H9 (cell line): ENCODE measurements around the gene FIGNL2. TPM values are rescaled to one million over a fixed set of nuclear protein-coding genes. Genes with fewer than 3 reads are reported as not detected.

Experiments used
- DNase-seq: peaks from one replicate; pipeline ENCODE4 v3.0.0-alpha.2; 2017
- H2AFZ ChIP-seq: one replicate; pipeline ENCODE4 v1.6.1; 2013; ENCODE audit warnings: mild to moderate bottlenecking, low read length, control low read depth, moderate library complexity
- H2AK5ac ChIP-seq: 2 replicates; pipeline ENCODE4 v1.6.1; 2013; ENCODE audit warnings: low read length, control low read depth, mixed read lengths; ENCODE audit not compliant: insufficient read length
- H2BK120ac ChIP-seq: one replicate; pipeline ENCODE4 v1.6.1; 2013; ENCODE audit warnings: low read depth, mild to moderate bottlenecking, low read length, control low read depth, inconsistent platforms; ENCODE audit not compliant: poor library complexity, severe bottlenecking
- H2BK12ac ChIP-seq: 2 replicates; pipeline ENCODE4 v1.6.1; 2013; ENCODE audit warnings: low read length, control low read depth, mixed read lengths, low read depth; ENCODE audit not compliant: insufficient read length
- H2BK15ac ChIP-seq: 2 replicates; pipeline ENCODE4 v1.6.1; 2013; ENCODE audit warnings: low read depth, low read length, control low read depth
- H2BK20ac ChIP-seq: one replicate; pipeline ENCODE4 v1.6.1; 2013; ENCODE audit warnings: low read depth, mild to moderate bottlenecking, low read length, control low read depth, inconsistent platforms; ENCODE audit not compliant: poor library complexity, severe bottlenecking
- H2BK5ac ChIP-seq: 2 replicates; pipeline ENCODE4 v1.6.1; 2013; ENCODE audit warnings: low read length, control low read depth, mixed read lengths; ENCODE audit not compliant: insufficient read length
- H3K14ac ChIP-seq: 2 replicates; pipeline ENCODE4 v1.6.1; 2013; ENCODE audit warnings: low read length, control low read depth; ENCODE audit not compliant: insufficient read depth
- H3K18ac ChIP-seq: 2 replicates; pipeline ENCODE4 v1.6.1; 2013; ENCODE audit warnings: low read depth, mild to moderate bottlenecking, mixed read lengths, low read length, control low read depth; ENCODE audit not compliant: insufficient read length
- H3K23ac ChIP-seq: 2 replicates; pipeline ENCODE4 v1.6.1; 2013; ENCODE audit warnings: low read length, control low read depth, mixed read lengths, low read depth; ENCODE audit not compliant: insufficient read length
- H3K23me2 ChIP-seq: 2 replicates; pipeline ENCODE4 v1.6.1; 2013; ENCODE audit warnings: low read depth, mild to moderate bottlenecking, mixed read lengths, low read length, control low read depth; ENCODE audit not compliant: insufficient read length, poor library complexity, severe bottlenecking
- H3K27ac ChIP-seq: 2 replicates; pipeline ENCODE4 v1.5.1; 2013; ENCODE audit warnings: low read length, control low read depth, mixed read lengths, low read depth; ENCODE audit not compliant: insufficient read length
- H3K27me3 ChIP-seq: 2 replicates; pipeline ENCODE4 v1.6.1; 2013; ENCODE audit warnings: low read length, control low read depth, inconsistent platforms; ENCODE audit not compliant: insufficient read depth
- H3K4ac ChIP-seq: 2 replicates; pipeline ENCODE4 v1.6.1; 2013; ENCODE audit warnings: low read depth, mild to moderate bottlenecking, control low read depth, inconsistent platforms, low read length, moderate library complexity
- H3K4me1 ChIP-seq: 2 replicates; pipeline ENCODE4 v1.6.1; 2013; ENCODE audit warnings: low read length, control low read depth, inconsistent platforms; ENCODE audit not compliant: insufficient read depth
- H3K4me2 ChIP-seq: 2 replicates; pipeline ENCODE4 v1.6.1; 2013; ENCODE audit warnings: low read length, control low read depth, mixed read lengths; ENCODE audit not compliant: insufficient read length, insufficient read depth
- H3K56ac ChIP-seq: 2 replicates; pipeline ENCODE4 v1.6.1; 2013; ENCODE audit warnings: low read depth, mild to moderate bottlenecking, mixed read lengths, low read length, control low read depth; ENCODE audit not compliant: insufficient read length
- H3K79me1 ChIP-seq: 2 replicates; pipeline ENCODE4 v1.6.1; 2013; ENCODE audit warnings: low read depth, mild to moderate bottlenecking, moderate library complexity, low read length, control low read depth, inconsistent platforms; ENCODE audit not compliant: insufficient read depth, poor library complexity, severe bottlenecking
- H3K79me2 ChIP-seq: 2 replicates; pipeline ENCODE4 v1.6.1; 2013; ENCODE audit warnings: low read length, control low read depth, inconsistent platforms; ENCODE audit not compliant: insufficient read depth
- H3K9ac ChIP-seq: 2 replicates; pipeline ENCODE4 v1.6.1; 2013; ENCODE audit warnings: low read length, control low read depth, mixed read lengths; ENCODE audit not compliant: insufficient read length; ENCODE audit errors: extremely low read depth
- H3K9me3 ChIP-seq: one replicate; pipeline ENCODE4 v1.6.1; 2013; ENCODE audit warnings: low read depth, low read length, inconsistent platforms; ENCODE audit not compliant: control insufficient read depth
- H3T11ph ChIP-seq: one replicate; pipeline ENCODE4 v1.6.1; 2013; ENCODE audit warnings: mild to moderate bottlenecking, low read length, control low read depth, inconsistent platforms
- H4K20me1 ChIP-seq: one replicate; pipeline ENCODE4 v1.6.1; 2013; ENCODE audit not compliant: control insufficient read depth, insufficient read length, insufficient read depth
- H4K5ac ChIP-seq: 2 replicates; pipeline ENCODE4 v1.6.1; 2013; ENCODE audit warnings: low read depth, mild to moderate bottlenecking, mixed read lengths, low read length, control low read depth; ENCODE audit not compliant: insufficient read length
- H4K8ac ChIP-seq: replicated peaks from 2 replicates; pipeline ENCODE4 v1.6.1; 2013; ENCODE audit warnings: low read length, control low read depth, mixed read lengths, low read depth; ENCODE audit not compliant: insufficient read length
- H4K91ac ChIP-seq: 2 replicates; pipeline ENCODE4 v1.6.1; 2013; ENCODE audit warnings: low read depth, mild to moderate bottlenecking, moderate library complexity, mixed read lengths, low read length, control low read depth; ENCODE audit not compliant: insufficient read length
- H3K27ac Mint-ChIP-seq, 3 experiments: 2 replicates in 2 of 3; 3 replicates in 1 of 3; pipeline ENCODE4 v1.8.0; 2020 to 2021; ENCODE audit warnings: mixed read lengths in 3 of 3, mild to moderate bottlenecking in 1 of 3, moderate library complexity in 1 of 3
- H3K27me3 Mint-ChIP-seq: 2 replicates; pipeline ENCODE4 v1.8.0; 2021; ENCODE audit warnings: low read depth, mild to moderate bottlenecking, moderate library complexity, mixed read lengths
- H3K36me3 Mint-ChIP-seq, 3 experiments: 2 replicates in 2 of 3; 3 replicates in 1 of 3; pipeline ENCODE4 v1.8.0; 2020 to 2021; ENCODE audit warnings: low read depth in 3 of 3, mixed read lengths in 3 of 3; ENCODE audit not compliant: insufficient read depth in 1 of 3
- H3K4me1 Mint-ChIP-seq, 2 experiments: 2 replicates each; pipeline ENCODE4 v1.8.0; 2020; ENCODE audit warnings: mixed read lengths in 2 of 2
- H3K4me3 Mint-ChIP-seq, 2 experiments: 2 replicates in 1 of 2; 3 replicates in 1 of 2; pipeline ENCODE4 v1.8.0; 2020 to 2021; ENCODE audit warnings: mild to moderate bottlenecking in 2 of 2, mixed read lengths in 2 of 2, moderate library complexity in 1 of 2
- H3K9me3 Mint-ChIP-seq, 2 experiments: 2 replicates in 1 of 2; 3 replicates in 1 of 2; pipeline ENCODE4 v1.8.0; 2020; ENCODE audit warnings: mild to moderate bottlenecking in 2 of 2, mixed read lengths in 2 of 2, moderate library complexity in 1 of 2
- WGBS: extraction: QIAGEN DNeasy Blood & Tissue Kit; methylation state at CpG from one replicate; pipeline ENCODE4 v1.1.7; 2013; ENCODE audit warnings: missing lambda C conversion rate, low lambda C conversion rate, mixed read lengths; ENCODE audit not compliant: insufficient read length; ENCODE audit errors: extremely low coverage; 5-methylcytosine and 5-hydroxymethylcytosine counted together
- total RNA-seq: library from RNA; stranded (reverse); gene quantifications from 2 replicates; pipeline ENCODE4 v1.2.1, GENCODE V29; 2021
- TF ChIP-seq, protein P1 (sequence below): fragments of 200-600 bp; sonication (generic); conservative IDR thresholded peaks from 3 replicates; pipeline ENCODE4 v1.8.0; 2021; ENCODE audit warnings: antibody characterized with exemption, mild to moderate bottlenecking

Gene FIGNL2
- total RNA-seq, 1 experiment from 2014 or later, result 19.7 TPM

DNA sequence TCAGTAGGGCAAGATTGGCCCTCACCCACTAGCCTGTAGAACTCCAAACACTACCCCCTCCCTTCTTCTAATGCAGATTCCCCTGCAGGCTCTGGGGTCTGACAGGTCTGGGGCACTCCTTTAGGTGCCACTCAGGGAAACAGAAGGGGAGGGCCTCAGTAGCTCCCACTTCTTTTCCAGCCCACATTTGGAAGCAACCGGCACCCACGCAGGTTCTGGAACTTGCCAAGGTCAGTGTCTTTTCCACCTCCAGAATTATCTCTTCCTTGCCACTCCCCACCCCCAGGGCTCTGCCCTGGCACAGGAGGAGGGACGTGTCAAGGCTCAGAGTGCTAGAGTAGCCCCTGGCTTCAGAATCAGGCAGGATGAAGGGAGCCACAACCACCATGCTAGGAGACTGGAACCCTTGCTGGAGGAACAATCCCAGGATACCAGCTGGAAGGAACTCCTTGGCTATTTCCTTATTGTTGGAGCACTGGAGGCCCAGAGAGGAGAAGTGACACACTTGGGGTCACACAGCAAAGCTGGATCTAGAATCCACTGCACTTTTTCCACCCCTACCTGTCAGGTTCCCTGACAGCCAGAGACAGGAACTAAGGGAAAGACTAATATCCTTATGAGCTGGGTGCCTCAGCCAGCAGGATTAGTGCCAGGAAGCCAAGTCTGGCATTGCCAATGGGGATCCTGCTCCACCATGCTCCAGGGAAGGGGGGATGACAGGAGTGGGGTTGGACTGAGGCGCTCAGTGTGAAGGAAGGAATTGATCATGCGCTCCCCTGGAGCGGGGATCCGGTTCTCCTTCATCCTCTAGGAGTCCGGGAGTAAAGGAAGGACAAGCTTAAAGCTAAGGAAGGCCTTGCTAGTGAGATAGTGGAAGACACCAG lies 1.8 kb upstream of the FIGNL2 start:
- H3K4me1 Mint-ChIP-seq, result peaks cover 41 to 56% of the 10 kb centered on the region in 2 experiments
- Histone ChIP-seq H3T11ph (no peak overlapping the region), H2BK15ac (no peak overlapping the region), H3K14ac (no peak overlapping the region), H3K4me1 (no peaks in the 10 kb centered on the region; the same call in 1 of the 2 replicates), H4K20me1 (no peaks in the 10 kb centered on the region), H4K91ac (no peak overlapping the region), H3K27me3 (peaks cover 25% of the 10 kb centered on the region; the same call in 1 of the 2 replicates), H4K8ac (no peak overlapping the region), H2BK20ac (no peak overlapping the region), H3K23ac (no peak overlapping the region), H4K5ac (no peak overlapping the region), H3K23me2 (peaks cover 20% of the 10 kb centered on the region), H2AFZ (no peak overlapping the region), H2BK120ac (no peak overlapping the region), H3K56ac (no peak overlapping the region), H2BK5ac (no peak overlapping the region), H3K4ac (no peak overlapping the region), H3K27ac (no peak overlapping the region), H2AK5ac (no peak overlapping the region), H3K79me2 (no peaks in the 10 kb centered on the region), H3K79me1 (no peaks in the 10 kb centered on the region), H3K18ac (no peak overlapping the region), H3K9ac (no peak overlapping the region), H3K4me2 (no peak overlapping the region), H2BK12ac (no peak overlapping the region), H3K9me3 (no peaks in the 10 kb centered on the region)
- TF ChIP-seq, protein P1, sequence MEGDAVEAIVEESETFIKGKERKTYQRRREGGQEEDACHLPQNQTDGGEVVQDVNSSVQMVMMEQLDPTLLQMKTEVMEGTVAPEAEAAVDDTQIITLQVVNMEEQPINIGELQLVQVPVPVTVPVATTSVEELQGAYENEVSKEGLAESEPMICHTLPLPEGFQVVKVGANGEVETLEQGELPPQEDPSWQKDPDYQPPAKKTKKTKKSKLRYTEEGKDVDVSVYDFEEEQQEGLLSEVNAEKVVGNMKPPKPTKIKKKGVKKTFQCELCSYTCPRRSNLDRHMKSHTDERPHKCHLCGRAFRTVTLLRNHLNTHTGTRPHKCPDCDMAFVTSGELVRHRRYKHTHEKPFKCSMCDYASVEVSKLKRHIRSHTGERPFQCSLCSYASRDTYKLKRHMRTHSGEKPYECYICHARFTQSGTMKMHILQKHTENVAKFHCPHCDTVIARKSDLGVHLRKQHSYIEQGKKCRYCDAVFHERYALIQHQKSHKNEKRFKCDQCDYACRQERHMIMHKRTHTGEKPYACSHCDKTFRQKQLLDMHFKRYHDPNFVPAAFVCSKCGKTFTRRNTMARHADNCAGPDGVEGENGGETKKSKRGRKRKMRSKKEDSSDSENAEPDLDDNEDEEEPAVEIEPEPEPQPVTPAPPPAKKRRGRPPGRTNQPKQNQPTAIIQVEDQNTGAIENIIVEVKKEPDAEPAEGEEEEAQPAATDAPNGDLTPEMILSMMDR, result no peak
- H3K9me3 Mint-ChIP-seq, result no peaks in the 10 kb centered on the region
- no peak for DNase-seq
- no peak overlapping the region for H3K27ac Mint-ChIP-seq
- H3K36me3 Mint-ChIP-seq, result peaks cover 0 to 2% (median 0%) of the 10 kb centered on the region in 3 experiments; a peak in 2 of 7 replicates
- WGBS, result no CpG with 5 or more reads among the region's 8 CpGs
- H3K27me3 Mint-ChIP-seq, result peaks cover 59% of the 10 kb centered on the region
- peak overlapping the region in 1 of 2 experiments; percentile 76; a peak in 2 of 5 replicates for H3K4me3 Mint-ChIP-seq
